Inferior parietal cortex (tissue), 1 donor: ENCODE measurements around the gene CSPG4.
"Not testable (repeated sequence)": the region's sequence is repeated elsewhere in the genome, so short reads cannot be mapped to it uniquely, and the experiment has no call there.

Source experiments
- DNase-seq: peaks from one replicate; pipeline ENCODE4 v3.0.0-alpha.2; 2016; ENCODE audit errors: extremely low spot score

CSPG4 gene

GRCh38 chr15:75723847-75724660, 11.4 kb upstream of the CSPG4 start:
- DNase-seq = peak; percentile 57

GRCh38 chr15:75723171-75723846, 10.7 kb upstream of the CSPG4 start:
- DNase-seq = no peak

GRCh38 chr15:75721923-75722870, 9.5 kb upstream of the CSPG4 start:
- no peak for DNase-seq

GRCh38 chr15:75721480-75721922, 8.9 kb upstream of the CSPG4 start:
- no peak for DNase-seq

- DNase-seq = no peak
Measured at GRCh38 chr15:75720787-75721479, 8.3 kb upstream of the CSPG4 start.

GRCh38 chr15:75720297-75720696, 7.6 kb upstream of the CSPG4 start:
- no peak for DNase-seq

GRCh38 chr15:75718328-75718727, 5.7 kb upstream of the CSPG4 start:
- DNase-seq = no peak

GRCh38 chr15:75717001-75717400, 4.4 kb upstream of the CSPG4 start:
- DNase-seq = not testable (repeated sequence)

GRCh38 chr15:75716249-75716950, 3.8 kb upstream of the CSPG4 start:
- not testable (repeated sequence) for DNase-seq

- DNase-seq = not testable (repeated sequence)
Measured at GRCh38 chr15:75715312-75715832, 2.7 kb upstream of the CSPG4 start.

GRCh38 chr15:75714195-75714594, 1.5 kb upstream of the CSPG4 start:
- no peak for DNase-seq

- DNase-seq = no peak
Measured at GRCh38 chr15:75713338-75713895, 769 bp upstream of the CSPG4 start.

- DNase-seq = not testable (repeated sequence)
Measured at GRCh38 chr15:75711495-75711894, 1.2 kb downstream of the CSPG4 start.

- DNase-seq = not testable (repeated sequence)
Measured at GRCh38 chr15:75710874-75711273, 1.8 kb downstream of the CSPG4 start.

GRCh38 chr15:75709458-75709857, 3.2 kb downstream of the CSPG4 start:
- DNase-seq = not testable (repeated sequence)

GRCh38 chr15:75706682-75706954, 6.0 kb downstream of the CSPG4 start:
- DNase-seq = no peak

GRCh38 chr15:75705854-75706681, 6.6 kb downstream of the CSPG4 start:
- no peak for DNase-seq

- not testable (repeated sequence) for DNase-seq
Measured at GRCh38 chr15:75705375-75705774, 7.3 kb downstream of the CSPG4 start.

GRCh38 chr15:75704618-75705017, 8.0 kb downstream of the CSPG4 start:
- DNase-seq = no peak

- no peak for DNase-seq
Measured at GRCh38 chr15:75704263-75704615, 8.4 kb downstream of the CSPG4 start.
